NT2/D1 (cell line): ENCODE data around the gene PTPN20.

ENCODE experiments used
- YY1 ChIP-seq: IDR thresholded peaks from 2 replicates; pipeline ENCODE4 v1.6.1; 2011; ENCODE audit not compliant: insufficient read length, insufficient read depth
- ZNF274 ChIP-seq: IDR thresholded peaks from 2 replicates; pipeline ENCODE4 v1.6.1; 2011; ENCODE audit warnings: mild to moderate bottlenecking, low read depth, low read length

GRCh38 chr10:47013507-47014154 lies 102.4 kb downstream of the PTPN20 start:
- TF ChIP-seq YY1, result no peak
- TF ChIP-seq ZNF274, result no peak
